HG03064 (cell line): ENCODE results near the gene PDE10A.
A peak's percentile ranks its signal among the peaks of the same experiment; 100 is the strongest.
"Not testable (repeated sequence)": the region's sequence is repeated elsewhere in the genome, so short reads cannot be mapped to it uniquely, and the experiment has no call there.

Experiments used
- ATAC-seq: cut with Tn5 transposase; IDR thresholded peaks from one replicate; pipeline ENCODE4 v1.9.1; 2021; ENCODE audit warnings: low read depth; ENCODE audit not compliant: unreplicated experiment

Gene PDE10A

DNA sequence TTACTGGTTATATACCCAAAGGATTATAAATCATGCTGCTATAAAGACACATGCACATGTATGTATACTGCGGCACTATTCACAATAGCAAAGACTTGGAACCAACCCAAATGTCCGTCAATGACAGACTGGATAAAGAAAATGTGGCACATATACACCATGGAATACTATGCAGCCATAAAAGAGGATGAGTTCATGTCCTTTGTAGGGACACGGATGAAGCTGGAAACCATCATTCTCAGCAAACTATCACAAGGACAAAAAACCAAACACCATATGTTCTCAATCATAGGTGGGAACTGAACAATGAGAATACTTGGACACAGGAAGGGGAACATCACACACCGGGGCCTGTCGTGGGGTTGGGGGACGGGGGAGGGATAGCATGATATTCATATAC, 104.9 kb downstream of the PDE10A start:
- ATAC-seq, result not testable (repeated sequence)

DNA sequence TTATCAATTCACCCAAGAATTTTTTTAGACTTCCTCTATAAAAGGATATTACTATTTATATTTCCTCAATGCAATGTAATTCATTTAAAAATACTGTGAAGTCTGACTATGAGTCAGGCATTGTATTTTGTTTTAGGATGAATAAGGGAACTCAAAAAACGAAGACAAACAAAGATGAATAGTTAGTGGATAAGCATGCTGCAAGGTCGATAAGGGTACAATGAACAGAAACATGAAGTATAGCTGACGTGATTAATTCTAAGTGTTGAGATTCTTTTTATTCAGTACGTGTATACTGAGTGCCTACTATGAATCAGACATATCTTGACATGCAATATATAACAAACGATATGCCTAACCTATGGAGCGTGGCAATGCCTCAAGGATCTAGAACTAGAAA, 105.4 kb downstream of the PDE10A start:
- no peak for ATAC-seq

DNA sequence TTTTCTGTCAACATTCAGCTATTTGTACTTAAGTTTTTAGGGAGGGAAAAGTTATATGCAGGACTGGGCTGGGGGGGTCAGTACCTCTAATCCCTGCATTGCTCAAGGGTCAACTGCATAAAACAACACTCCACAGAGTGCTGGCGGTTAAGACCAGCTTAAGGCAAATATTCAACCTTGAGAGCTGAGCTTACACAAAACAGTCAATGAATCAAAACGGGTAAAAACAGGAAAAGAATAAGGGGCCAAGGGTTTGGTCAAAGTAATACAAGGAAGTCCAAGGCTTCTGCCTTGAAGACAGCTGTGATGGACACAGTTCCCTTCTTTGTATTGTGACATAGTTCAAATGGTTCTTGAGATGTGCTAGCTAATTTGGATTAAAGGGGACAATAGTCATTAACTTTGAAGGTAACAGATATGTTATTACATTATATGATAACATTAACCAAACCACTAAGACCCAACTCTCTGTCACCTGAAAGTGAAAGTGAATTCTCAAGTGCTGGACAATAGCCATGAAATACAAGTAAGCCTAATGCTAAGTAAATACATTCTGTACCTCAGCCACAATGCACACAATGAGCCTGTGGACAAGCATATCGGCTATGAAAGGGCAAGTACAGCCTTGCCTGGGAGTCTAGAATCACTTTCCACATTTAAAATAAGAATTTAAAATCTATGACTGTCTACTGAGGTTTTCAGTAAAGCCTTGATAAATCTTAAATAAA, 106.8 kb downstream of the PDE10A start:
- ATAC-seq, result no peak

DNA sequence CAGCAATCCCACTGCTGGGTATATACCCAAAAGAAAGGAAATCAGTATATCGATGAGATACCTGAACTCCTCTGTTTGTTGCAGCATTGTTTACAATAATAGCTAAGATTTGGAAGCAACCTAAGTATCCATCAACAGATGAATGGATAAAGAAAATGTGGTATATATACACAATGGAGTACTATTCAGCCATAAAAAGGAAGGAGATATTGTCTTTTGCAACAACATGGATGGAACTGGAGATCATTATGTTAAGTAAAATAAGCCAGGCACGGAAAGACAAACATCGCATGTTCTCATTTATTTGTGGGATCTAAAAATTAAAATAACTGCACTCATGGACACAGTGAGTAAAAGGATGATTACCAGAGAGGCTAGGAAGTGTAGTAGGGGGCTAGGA, 108.4 kb downstream of the PDE10A start:
- not testable (repeated sequence) for ATAC-seq

DNA sequence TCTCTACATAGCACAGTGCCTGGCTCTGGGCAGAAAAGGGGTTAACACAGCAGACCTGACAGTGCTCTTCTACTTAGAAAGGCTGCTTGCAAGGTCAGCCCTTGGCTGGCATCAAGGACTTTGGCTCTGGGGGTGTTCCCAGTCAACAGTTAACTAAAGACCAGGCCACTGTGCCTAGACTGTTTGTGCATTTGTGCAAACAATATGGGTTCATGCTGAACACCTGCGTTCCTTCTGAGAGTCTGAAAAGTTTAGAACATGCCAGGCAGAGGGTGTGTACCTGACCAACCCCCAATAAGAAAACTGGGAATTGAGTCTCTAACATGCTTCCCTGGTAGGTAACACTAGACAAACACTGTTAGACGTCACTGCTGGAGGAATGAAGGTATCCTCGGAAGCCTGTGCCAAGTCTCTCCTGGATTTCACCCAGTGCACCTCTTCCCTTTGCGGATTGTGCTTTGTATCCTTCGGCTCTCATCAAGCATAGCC, 110.7 kb downstream of the PDE10A start:
- ATAC-seq, result no peak

DNA sequence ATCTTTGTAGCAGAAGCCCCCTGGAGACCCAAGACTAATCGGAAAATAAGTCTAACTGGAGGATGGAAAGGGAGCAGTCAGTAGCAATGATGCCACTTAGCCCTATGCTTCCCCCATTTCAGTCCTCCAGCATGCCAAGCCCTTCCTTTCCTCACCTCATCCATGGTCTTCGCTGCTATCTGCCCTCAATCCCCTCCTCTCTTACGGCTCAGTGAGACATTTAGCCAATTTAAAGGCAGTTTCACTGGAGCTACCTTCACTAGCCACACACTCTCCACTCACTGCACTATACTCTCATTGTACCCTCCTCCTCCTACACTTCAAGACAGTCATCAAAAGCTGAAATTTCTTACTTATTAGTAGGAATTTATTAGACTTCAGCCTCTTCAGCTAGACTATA, 111.2 kb downstream of the PDE10A start:
- no peak for ATAC-seq

DNA sequence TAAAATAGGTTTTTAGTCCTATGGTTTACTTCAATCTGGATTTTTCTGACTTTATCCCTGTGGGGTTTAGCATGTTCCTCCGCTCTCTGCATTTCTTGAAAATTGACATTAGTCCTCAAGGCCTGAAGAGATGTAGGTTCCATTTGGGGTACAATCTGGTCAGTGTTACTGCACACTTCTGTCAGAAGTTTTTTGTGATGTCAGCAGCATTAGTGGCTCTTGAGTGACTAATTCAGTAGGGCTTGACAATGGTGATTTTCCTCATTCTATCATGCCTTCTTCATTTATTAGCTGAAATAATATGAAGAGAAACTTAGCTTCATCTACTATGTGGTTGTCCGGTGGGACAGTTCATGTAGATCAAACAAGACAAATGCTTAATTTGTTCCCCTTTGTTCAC, 114.6 kb downstream of the PDE10A start:
- ATAC-seq, result no peak

DNA sequence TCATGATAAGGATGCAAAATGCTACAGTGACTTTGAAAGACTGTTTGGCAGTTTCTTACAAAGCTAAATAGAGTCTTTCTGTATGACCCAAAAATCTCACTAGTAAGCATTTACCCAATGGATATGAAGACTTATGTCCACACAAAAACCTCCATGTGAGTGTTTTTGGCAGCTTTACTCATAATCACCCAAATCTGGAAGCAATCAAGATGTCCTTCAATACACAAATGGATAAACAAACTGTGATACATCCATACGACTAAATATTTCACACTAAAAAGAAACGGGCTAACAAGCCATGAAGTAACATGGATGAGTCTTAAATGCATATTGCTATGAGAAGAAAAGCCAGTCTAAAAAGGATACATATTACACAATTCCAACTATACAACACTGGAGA, 117.2 kb downstream of the PDE10A start:
- ATAC-seq, result no peak

DNA sequence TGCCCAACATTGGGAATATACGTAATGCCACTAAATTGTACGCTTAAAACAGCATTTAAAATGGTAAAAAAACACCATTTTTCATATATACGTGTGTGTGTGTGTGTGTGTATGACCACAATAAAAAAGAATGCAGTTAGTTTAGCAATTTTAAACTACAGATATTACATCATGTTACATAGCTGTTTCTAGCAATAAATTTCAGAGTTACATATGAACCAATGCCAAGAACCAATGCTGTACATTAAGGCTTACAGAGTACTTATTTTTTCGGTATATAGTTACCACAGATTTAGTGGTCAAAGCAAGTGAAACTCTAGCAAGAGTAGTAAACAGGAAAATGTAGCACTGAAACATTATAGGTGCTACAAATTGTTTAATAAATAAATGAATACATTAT, 119.3 kb downstream of the PDE10A start:
- ATAC-seq, result no peak

DNA sequence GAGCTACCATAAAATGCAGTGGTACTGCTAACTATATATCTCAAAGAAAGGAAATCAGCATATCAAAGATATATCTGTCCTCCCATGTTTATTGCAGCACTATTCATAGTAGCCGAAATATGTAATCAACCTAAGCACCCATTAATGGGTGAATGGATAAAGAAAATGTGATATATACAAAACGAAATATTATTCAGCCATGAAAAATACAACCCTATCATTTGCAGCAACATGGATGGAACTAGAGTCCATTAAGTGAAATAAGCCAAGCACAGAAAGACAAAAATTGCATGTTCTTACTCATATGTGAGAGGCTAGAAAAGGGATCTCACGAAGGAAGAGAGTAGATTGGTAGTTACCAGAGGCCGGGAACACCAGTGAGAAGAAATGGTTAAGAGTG, 126.1 kb downstream of the PDE10A start:
- no peak for ATAC-seq

DNA sequence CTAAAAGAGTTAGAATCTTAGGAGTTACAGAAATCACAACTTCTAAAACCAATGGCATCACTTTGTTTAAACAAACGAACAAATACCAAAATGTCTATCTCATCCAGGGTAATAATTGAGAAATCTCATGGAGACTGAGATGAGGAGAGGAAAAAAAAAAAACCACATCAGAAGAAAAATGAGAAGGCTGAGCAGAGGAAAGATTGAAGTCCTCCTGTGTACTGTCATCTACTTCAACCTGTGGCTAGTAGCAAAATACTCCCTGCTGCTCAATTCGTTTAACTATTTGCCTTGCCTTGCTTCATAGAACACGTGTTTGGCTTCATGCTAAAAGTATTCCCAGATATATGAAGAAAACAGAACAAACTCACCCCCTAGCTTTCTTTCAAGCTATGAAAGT, 143.7 kb downstream of the PDE10A start:
- ATAC-seq, result no peak

DNA sequence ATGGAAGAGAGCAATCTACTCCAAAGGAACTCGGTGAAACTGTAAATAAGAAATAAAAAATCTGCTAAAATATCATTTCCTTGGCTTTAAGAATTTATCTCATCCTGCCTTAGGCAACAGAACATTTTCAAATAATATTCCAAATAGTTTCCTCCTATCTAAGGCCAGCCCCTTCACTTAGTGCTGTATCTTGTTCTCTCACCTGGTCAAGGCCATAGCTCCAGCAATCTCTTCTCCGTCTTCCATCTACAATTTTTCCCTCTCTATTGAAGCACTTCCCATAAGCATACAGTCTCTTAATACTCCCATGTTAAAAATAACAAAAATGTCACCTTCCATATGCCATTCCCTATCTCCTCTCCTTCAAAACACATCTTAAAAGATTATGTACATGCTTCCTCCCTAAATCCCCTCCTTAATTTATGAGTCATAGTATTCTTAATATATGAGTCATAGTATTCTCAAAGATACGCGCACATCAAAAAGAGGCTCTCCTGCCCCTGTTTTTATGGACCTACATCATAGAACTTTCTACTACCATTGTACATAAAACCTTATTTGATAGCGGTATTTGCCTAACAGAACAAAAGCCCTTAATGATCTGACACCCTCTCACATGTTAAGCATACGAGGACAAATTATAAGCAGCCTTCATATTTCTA, 146.9 kb downstream of the PDE10A start:
- no peak for ATAC-seq

DNA sequence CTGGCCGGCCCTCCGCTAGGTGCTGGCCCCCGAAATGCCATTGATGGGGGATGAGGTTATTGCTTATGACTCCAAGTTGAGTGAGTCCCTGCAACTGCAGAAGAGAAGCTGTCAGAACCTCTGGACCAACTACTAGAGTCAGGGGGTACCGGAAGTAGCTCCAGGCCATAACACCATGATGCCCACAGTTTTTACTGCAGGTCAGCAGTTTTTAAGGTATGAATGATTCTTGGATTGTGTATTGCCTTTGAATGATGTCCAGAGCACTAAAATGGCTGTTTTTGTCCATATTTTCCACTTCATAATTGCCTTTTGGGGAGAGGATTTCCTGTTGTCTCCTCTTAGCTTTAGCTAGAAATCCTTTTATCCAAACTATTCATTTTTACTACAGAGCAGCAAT, 148.4 kb downstream of the PDE10A start:
- no peak for ATAC-seq

DNA sequence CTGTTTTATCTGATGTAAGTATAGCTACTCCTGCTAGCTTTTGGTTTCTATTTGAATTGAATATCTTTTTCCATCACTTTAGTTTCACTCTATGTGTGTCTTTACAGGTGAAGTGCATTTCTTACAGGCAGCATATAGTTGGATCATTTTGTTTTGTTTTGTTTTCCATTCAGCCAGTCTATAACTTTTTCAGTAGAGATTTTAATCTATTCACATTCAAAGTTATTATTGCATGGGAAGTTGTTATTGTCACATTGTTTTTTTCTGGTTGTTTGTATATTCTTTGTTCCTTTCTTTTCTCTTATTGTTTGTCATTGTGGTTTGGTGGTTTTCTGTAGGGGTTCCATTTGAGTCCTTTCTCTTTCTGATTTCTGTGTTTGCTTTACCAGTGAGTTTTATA, 151.2 kb downstream of the PDE10A start:
- peak; percentile 93 for ATAC-seq

DNA sequence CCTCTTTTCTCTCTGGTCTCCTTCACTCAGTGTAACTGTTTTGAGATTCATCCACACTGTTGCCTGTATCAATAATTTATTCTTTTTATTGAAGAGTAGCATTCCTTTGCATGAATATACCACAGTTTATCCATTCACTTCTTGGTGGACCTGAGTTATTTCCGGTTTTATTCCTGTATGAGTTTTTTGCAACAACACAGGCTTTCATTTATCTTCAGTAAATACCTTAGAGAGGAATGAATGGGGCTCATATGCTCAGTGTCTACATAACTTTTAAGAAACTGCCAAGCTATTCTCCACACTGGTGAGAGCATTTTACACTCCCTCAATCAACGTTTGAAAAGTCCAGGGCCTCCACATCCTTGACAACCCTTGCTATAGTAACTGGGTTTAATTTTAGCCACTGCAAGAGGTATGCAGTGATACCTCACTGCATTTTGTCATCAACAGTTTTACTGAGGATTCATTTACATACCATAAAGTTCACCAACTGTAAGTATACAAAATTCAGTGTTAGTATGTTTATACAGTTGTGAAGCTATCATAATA, 154.6 kb downstream of the PDE10A start:
- ATAC-seq, result no peak

DNA sequence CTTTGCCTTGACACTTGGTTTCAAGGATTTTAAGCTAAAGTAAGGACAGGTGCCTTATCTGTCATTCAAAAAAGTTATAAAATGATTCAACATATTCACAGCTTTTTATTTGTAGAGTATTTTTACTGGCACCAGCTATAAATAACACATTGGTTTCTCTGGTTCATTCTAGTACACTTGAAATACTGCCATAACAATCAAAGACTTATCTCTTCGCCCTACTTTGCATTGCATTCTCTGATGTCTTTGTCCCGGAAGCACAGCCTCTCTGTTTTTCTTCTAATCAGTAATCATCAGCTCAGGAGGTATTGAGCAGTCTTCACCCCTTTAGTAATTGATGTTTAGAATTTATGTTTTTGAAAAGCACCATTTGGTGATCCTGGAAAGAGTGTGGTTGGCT, 156.4 kb downstream of the PDE10A start:
- ATAC-seq, result no peak

DNA sequence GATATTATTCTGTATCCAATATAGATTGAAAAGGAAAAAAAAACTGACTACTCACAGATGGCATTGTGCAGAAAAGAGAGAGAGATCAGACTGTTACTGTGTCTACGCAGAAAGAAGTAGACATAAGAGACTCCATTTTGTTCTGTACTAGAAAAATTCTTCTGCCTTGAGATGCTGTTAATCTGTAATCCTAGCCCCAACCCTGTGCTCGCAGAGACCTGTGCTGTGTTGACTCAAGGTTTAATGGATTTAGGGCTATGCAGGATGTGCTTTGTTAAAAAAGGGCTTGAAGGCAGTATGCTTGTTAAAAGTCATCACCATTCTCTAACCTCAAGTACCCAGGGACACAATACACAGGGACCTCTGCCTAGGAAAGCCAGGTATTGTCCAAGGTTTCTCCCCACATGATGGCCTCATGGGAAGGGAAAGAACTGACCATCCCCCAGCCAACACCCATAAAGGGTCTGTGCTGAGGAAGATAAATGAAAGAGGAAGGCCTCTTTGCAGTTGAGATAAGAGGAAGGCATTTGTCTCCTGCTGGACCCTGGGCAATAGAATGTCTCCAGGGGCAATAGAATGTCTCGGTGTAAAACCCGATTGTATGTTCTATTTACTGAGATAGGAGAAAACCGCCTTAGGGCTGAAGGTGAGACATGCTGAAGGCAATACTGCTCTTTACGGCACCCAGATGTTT, 162.7 kb downstream of the PDE10A start:
- ATAC-seq, result not testable (repeated sequence)

DNA sequence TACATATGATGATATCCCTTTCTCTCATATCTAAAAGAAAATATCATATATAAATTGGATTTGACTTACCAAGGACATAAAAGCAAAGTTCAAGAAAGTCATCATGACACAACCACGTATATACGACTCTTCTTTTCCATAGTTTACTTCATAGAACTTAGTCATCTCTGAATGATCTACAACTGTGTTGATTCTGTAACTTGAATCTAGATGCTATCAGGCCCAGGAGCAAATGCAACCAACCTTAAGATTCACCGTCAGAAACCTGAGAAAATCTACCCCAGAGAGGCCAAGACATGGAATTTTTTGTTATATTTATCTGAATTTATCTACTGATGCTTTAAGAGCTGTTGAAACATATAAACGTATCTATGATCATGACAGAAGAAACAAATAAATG, 165.6 kb downstream of the PDE10A start:
- no peak for ATAC-seq

DNA sequence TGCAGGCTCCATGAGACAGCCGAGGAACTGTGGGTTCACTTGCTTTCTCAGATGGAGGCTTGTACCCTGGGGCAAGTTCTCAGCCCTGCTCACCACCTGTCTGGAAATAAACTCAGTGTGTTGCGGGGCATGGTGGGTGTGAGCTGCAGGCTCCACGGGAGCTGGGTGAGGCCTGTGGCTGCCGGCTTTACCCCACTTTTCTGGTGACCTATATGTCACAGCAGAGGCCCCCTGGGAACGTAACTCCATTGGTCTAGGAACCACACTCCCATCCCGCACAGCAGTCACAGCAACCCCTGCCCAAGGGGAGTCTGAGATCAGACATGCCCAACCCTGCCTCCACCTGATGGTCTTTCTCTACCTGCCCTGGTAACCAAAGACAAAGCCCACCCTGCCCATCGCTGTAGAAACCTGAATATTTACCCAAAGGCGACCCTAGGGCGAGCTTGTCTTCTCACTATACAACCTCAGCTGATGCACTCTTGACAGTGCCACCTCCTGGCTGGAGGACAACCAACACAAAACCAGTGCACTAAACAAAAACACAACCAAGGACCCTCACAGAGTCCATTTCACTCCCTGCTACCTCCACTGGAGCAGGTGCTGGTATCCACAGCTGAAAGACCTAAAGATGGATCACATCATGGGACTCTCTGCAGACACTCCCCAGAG, 174.3 kb downstream of the PDE10A start:
- no peak for ATAC-seq

DNA sequence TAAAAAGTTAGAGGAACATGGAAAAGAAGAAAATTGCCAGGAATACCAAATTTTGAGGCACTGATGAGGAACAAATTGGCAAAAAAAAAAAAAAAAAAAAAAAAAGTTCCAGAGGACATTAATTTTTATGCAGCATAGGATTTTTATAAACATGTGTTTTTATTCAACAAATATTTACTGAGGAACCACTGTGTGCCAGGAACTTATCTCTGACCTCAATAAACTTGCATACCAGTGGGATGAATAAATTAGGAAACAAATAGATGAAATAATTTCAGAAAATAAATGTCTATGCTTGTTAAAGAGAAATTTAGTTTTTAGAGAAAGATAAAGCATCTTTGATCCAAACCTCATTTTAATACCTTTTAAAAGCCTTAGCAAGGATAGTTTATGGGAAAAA, 175.1 kb downstream of the PDE10A start:
- no peak for ATAC-seq

DNA sequence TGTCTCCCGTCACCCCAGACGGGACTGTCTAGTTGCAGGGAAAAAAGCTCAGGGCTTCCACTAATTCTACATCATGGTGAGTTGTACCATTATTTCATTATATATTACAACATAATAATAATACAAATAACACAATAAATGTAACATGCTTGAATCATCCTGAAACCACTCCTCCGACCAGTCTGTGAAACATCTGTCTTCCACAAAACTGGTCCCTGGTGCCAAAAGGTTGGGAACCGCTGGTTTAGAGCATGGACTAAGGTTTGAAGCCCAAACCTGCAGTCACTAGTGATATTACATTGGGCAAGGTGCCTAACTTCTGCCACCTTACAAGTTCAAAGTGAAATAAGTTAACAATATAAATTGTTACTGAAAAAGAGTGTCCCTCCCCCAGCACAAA, 175.7 kb downstream of the PDE10A start:
- ATAC-seq, result no peak
